GM18499 (cell line): ENCODE measurements around the gene MARCHF10.

Source experiments
- ATAC-seq: cut with Tn5 transposase; IDR thresholded peaks from one replicate; pipeline ENCODE4 v1.9.1; 2021; ENCODE audit warnings: moderate number of reproducible peaks; ENCODE audit not compliant: insufficient read depth, unreplicated experiment

MARCHF10 gene

DNA sequence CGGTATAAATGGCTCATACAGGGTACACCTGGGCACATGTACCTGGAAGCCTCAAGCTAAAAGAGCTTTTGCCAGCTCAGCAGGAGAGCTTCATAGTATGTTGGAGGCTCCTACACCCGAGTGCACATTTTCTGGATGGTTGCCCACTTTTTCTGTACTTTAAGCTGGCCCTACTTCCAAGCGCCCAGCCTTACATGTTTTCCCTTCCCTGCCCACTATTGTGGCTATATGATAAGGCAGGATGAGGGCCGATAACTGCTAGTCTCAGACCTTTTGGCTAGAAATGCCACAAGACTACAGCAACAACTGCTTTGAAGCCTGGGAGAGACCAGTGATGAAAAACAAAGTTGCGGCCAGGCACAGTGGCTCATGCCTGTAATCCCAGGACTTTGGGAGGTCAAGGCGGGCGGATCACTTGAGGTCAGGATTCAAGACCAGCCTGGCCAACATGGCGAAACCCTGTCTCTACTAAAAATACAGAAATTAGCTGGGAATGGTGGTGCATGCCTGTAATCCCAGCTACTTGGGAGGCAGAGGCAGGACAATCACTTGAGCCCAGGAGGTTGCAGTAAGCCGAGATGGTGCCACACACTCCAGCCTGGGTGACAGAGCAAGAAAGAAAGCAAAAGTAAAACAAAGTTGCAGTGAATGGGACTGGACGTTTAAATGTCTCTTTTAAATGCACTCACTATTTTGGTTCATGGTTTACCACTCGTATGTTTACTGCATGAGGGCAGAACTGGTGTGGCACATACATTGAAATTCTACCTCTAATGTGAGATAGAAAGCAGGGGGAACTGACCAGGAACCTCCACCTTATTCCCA lies 14.2 kb upstream of the MARCHF10 start:
- no peak for ATAC-seq

DNA sequence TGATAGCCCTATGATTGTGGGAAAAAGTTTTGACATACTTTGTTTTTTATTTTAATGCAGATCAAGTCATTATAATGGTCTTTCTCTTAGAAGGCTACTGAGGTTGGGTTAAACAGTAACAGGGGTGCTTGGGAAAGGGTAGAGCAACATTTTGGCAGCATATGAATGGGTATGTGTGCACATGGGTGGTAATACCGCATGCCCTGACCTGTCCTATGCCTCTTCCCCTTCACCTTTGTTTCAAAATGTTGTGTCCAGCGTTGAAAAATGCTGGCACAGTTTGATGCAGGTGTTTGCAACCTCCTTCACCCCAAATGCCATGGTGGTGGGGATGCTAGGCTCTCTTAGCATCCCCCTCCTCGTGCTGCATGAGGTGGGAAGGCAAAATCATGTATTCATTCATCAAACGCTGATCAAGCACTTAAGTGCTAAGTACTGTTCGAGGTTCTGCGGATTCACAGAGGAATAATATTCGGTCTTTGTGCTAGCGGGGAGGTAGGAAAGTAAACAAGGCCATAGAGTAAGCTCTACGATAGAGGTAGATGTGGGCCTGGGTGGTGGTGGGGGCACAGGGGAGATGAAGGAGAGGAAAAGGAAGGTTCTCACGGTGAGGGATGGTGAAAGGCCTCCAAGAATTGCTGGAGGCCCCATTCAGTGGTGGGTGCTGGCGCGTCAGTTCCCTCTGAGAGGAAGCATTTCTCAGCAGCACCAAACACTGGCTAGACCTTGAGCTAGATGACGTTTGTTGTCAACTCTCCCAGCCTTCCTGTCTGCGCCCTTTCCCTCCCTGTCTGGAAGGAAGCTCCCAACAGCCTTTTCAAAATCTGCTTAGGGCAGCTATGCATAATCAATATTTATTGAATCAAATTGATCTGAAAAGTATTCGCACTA lies 13.3 kb upstream of the MARCHF10 start:
- no peak for ATAC-seq

DNA sequence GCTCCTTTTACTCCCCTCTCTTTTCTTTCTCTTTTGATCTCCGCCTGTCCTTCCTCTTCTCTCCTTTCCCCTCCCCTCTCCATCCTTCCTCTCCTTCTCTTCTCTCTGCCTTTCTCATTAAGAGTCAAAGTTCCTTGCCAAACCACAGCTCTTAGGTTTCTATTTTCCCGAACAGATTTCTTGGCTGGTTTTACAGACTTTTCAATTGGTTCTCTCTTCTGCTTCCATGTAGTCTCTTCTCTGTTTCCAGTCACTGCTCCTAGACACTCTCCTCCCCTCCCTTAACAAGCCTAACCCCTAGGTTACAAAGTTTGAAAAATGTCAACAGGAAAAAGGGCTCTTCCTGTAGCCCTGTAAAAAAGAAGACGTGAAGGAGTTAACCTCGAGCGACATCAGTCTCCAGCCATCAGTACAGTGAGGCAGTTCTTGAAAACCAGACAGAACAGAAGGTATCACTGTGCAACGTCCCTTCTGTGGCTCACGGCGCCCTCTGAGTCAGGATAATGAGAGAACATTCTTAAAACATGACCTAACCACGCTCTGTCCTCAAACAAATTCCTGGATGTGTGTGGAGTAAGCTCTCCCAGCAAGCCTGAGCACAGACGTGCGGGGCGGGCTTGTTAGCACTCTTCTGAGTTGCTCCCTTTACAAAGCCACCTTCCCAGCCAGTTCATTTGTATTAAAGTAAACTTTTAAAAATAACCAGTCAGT lies 11.6 kb upstream of the MARCHF10 start:
- no peak for ATAC-seq

DNA sequence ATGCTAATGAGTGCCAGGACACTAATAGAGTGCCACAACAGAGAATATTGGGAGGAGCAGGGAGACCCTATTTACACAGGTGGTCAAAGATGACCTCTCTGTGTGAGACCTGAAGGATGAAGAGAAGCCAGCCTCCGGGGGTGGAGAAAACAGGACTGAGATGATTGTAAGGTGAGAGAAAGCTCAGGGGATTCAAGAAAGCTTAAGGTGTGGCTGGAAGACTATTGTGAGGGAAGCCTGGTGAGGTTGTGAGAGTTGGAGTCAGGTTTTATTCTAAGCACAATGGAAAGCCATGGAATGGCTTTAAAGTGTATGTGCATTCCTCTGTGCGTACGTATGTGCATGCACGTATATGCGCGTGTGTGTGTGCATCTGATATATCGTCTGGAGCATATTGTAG lies 10.4 kb upstream of the MARCHF10 start:
- ATAC-seq: no peak

DNA sequence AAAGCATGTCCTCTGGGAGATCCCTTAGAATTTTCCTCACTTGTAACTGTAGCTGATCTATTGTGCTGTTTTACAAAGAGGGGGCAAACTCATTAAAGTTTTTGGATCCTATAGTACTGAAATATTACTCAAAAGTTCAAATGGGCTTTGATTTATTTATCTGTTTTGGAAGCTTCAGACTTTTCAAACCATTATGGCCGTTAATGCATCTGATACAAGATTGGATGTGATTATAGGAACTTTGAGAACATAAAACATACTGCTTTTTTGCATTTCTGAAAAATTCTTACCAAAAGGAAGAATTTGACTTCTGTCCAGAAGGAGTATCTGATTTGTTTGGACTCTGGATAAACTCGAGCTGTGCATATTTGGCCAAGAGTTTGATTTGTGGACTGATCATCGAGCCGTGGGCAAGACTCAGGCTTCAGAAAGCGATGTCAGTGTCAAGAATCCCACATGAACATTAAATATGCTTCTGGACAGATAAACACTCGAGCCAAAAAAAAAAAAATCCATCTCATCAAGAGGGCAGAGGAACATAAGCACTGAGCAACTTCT lies 8.2 kb upstream of the MARCHF10 start:
- no peak for ATAC-seq

DNA sequence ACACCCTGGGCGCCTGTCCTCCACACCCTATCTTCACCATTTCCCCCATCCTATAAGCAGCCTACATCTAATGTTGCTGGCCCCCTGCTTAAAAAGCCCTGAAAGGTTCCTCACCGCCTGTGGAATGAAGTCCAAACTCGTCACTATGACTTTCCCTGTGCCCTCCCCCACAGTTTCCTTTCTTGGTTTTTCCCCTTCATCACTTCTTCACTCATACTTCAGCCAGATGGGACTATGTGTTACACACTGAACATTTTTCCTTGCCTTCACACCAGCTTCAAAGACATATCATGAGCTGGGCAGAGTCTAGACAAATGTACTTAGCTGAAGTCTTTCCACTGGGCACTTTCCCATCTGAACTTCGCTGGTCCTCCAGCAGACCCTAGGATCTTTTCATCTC lies 1.5 kb upstream of the MARCHF10 start:
- ATAC-seq: no peak

DNA sequence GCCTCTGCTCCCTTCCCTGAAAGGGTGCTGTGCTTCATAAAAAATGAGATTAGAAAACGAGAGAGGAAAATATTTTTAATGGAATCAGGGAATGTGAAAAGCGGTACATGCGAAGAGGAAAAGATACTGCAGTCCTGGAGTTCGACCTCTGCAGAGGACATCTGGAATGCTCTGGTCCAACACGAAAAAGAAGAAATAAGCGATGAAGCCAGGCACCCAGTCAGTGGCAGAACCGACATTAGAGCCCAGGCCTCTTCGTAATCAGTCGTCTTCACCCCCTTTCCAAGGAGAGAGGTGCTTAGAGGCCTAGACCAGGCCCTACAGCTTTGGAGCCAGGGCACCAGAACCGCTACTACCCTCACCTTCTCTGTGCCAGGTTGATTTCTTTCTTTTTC lies 459 bp upstream of the MARCHF10 start:
- ATAC-seq: no peak

DNA sequence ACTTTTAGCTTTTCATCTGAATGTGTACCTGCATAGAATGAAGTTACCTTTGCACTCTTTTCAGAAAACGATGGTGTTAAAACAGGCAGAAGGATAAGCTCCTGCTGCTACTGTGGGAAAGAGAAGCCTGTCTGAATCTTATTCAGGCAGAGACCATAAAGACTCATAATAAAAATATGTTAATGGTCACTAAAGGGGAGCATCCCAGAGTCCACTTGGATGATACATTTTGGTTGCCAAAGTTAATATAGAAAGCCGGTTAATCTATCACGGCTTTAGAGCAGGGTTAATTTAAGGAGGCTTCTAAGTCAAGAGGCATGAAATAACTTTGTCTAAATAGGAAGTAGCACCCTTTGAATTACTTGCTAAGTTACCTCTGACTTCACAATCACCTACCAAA lies 2.9 kb downstream of the MARCHF10 start:
- no peak for ATAC-seq

DNA sequence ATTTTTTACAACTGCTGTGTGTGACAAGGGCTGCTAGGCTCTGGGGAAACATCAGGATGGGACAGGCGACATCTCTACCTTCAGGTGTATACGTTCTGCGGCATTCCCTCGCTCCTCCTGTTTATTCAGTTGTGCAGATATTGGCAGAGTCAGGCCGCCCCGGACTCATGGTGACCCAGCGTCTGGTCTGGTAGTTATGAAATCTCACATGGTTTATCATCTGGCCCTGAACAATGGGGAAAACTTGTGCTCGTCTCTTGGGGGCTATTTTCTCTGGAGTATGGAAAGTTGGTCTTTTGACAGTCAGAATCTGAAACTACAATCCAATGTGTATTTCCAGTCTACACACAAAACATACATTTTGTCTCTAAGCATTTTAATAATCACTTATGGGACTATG lies 3.3 kb downstream of the MARCHF10 start:
- ATAC-seq: no peak

DNA sequence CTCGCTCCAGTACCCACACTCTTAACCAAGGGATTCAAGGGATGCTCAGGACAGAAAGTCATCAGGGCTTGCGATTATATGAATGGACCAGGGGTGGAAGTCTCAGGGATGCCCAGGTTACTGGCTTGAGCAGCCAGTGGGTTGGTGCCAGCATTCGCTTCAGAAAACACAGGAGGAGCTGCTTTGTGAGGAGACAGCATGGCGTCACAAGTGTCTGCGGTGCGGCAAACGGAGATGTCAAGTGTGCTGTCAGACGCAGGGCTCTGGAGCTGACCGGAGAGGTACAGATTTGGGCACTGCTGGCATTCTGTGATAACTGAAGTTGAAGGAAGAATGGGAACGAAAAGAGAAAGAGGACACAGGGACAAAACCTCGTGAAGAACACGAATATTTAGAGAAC lies 4.1 kb downstream of the MARCHF10 start:
- ATAC-seq: no peak

DNA sequence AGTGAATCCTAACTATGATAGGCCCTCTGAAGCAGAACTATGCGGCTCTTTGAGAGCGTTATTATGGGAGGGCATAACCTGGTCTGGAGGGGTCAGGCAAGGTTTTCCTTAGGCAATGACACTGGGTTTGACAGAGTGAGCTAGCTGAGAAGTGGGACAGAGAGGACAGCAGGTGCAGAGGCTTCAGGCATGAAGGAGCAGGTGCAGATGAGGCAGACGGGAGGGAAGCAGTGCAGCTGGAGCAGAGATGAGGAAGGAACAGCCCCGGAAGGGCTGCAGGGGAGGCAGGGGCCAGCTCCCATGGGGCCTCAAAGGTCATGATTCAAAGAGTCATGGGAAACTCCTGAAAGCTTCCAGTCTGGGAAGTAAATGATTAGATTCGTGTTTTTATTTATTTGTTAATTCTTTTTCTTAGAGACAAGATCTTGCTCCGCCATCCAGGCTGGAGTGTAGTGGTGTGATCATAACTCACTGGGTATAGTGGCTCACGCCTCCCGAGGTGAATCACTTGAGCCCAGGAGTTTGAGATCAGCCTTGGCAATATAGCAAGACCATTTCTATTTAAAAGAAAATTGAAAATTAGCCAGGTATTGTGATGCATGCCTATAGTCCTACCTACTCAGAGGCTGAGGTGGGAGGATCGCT lies 5.4 kb downstream of the MARCHF10 start:
- no peak for ATAC-seq

DNA sequence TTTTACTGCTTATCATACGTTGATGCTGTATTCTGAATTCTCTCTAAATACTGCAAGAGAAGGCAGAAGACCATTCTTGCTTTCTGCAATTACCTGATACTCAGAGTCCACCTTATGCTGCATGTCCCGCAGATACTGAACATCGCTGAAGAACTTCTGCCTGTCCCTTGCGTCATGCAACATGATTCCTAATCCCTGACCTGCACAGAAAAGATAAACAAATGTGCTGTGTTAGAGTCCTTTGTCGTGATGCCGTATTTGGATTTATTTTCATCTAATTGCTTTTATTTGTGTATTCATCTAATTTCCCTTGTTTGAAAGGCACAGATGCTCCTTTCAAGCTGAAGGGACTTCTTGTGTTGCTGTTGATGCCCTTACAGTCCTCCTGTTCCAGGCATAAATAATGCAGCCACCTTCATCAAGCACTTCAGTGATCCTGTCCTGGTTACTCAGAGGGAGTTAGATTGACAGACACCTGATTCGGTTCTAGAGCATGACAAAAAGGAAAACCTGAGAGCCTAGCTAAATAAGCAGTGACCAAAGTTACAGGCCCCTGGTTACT lies 6.5 kb downstream of the MARCHF10 start:
- no peak for ATAC-seq

DNA sequence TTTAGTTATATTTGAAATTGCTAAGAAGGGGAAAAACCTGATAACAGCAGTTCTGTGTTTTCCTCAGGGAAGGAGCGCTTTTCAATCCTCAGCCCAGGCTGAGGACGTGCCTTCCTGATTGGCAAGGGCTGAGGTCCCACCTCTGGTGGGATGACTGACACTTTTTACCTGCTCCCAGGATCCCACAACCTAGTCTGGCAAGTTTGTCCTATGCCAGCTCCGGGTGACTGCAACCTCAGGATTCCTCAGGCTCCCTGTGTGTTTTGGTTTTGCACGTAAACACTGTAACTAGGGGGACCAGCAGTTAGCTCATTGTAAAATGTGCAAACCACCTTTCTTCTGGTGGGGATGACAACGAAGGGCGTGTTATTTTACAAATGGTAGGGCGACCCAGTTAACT lies 7.5 kb downstream of the MARCHF10 start:
- ATAC-seq: no peak

DNA sequence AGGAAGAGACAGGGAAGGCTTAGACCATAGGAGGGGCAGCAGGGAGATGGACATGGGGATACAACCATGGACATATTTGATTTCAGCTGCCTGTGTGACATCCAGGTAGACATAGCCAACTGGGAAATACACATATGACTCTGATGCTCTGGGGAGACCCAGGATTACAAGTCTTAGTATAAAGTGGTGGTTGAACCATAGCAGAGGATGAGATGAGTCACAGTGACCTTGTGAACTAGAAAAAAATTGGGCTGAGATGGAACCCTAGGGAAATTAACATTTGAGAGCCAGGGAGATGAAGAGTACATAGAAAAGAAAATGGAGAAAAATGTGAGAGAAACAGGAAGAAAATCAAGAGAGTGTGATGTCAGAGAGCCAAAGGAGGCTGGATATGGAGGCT lies 10.2 kb downstream of the MARCHF10 start:
- no peak for ATAC-seq

DNA sequence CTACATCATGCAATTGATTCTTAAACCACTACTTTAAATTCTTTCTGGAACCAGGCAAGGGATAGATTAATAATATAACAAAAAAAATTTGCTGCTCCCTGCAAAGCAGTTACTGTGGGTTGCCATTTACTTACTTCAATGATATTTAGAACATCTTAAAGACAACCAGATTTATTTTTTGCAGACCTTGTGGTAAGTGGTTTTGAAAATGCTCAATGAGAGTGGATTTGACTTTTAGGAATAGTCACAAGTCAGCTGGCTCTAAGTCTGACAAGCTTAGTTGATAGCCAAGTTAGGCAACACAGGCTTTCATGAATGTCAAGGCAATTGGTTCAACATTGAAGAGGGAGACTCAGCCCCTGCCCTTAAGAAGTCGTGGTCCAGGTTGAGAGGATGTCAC lies 11.8 kb downstream of the MARCHF10 start:
- ATAC-seq: no peak

DNA sequence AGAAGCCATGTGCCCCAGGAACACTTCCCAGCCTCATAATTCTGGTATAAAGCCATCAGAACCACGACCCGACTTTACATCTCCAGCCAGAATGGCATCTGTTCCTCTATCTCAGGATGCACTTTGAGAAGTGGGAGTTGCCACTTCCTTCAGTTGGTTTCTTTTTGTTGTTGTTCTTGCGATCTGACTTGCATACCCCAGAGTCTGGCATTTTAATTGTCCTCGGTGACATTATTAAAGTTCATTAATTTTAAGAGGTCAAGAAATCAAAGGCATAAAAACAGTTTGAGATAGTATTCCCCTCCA lies 13.5 kb downstream of the MARCHF10 start:
- no peak for ATAC-seq

DNA sequence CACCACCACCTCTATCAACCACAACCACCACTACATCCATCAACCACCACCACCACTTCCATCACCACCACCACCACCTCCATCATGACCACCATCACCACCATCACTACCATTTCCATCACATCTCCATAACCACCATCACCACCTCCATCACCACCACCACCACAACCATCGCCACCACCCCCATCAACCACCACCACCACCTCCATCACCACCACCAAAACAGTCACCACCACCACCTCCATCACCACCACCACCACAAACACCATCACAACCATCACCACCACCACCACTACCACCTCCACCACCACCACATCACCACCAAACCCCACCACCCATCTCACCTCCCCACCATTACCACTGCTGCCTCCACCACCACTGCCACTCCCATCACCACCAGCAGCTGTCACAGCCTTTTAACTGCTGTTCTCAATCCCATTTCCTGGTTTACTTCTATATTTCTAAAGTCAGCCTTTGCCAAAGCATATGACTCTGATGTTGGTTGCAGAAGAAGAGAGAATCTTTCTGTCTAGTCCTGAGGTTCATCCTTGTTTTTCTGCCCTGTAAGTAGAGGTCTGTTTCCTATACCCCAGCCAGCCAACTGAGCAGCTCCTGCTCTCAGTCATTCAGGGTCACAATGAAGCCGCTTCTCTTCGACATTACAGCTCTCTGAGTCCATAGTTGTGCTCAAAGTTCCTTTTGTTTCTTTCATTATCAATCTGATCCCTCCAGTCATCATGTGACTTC lies 14.0 kb downstream of the MARCHF10 start:
- ATAC-seq: no peak

DNA sequence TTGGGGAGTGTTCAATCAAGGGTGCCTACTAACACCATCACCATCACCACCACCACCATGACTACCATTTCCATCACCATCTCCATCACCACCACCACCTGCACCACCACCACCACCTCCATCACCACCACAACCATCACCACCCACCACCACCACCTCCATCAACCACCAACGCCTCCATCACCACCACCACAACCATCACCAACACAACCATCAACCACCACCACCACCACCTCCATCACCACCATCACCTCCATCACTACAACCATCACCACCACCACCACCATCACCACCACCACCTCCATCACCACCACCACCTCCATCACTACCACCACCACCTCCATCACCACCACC lies 15.7 kb downstream of the MARCHF10 start:
- no peak for ATAC-seq

DNA sequence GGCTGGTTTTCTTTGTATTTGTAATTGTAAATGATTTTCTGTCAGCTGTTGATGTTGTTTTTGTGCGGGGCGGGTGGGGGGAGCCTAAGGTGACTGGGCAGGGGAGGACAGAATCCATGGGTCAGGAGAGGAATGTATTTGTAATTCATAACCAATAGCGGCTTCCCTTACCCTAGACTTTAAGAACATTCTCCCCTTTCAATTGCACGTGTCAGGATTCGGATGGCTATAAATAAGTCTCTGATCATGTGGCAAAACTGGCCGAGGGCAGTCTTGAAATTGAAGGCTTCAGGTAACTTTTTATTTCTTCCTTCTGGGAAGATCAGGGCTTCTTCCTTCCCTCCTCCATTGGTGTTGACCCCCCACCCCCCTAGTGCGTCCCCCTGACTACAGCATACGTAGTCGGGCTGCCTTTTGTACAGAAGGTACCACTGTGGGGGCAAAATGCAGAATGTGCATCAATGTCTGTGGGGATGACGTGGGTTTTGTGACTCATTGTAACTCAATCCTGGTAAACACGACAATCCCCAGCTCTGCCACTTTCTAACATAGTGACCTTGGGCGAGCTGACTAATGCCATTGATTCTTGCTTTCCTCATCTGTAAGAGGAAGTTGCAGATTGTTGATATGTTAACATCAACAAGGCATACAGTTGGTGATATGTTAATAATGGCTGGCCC lies 16.2 kb downstream of the MARCHF10 start:
- ATAC-seq: no peak
